Stimulated activated CD8-positive, alpha-beta memory T cell treated with anti-CD3 and anti-CD28 coated beads, Interleukin-7, amount 100 ng/mL, for 48 hours (primary cell): ENCODE data around the gene TTYH2.
"Not testable (repeated sequence)": the region's sequence is repeated elsewhere in the genome, so short reads cannot be mapped to it uniquely, and the experiment has no call there.

Experiments used
- DNase-seq, 2 donors: peaks; one replicate each; pipeline ENCODE4 v3.0.0-alpha.2; 2020; ENCODE audit warnings: low read depth in 1 of 2; ENCODE audit errors: extremely low read depth in 1 of 2

The TTYH2 gene

DNA sequence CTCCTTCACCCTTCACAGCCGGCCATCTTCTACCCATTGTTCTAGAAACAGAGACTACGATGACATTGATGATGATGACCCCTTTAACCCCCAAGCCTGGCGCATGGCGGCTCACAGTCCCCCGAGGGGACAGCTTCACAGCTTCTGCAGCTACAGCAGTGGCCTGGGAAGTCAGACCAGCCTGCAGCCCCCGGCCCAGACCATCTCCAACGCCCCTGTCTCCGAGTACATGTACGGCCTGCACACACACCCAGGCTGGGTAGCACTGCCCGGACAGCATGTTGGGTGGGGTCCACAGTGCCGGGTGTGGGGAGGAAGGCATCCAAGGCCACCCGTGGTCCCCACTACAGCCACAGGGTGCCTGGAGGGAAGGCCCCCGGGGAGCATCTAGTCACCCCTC, 39.7 kb downstream of the TTYH2 start:
- no peak for DNase-seq

DNA sequence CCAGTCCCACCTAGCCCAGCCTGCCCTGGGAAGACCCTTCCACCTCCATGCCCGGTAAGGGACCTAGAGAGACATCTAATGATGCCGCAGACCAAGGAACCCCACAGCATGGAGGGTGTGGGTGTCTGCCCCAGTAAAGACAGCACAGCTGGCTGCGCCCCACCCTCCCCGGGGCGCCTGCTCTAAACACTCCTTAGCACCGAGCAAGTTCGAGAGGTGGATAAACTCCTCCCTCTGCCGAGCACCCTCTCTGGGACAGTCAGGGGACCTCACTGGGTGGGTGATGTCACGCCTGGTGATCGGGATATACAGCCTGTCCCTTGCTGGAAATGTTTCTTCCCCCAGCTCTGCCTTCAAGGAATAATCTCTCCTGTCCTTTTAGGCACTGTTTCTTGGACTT, 43.9 kb downstream of the TTYH2 start:
- DNase-seq: no peak

DNA sequence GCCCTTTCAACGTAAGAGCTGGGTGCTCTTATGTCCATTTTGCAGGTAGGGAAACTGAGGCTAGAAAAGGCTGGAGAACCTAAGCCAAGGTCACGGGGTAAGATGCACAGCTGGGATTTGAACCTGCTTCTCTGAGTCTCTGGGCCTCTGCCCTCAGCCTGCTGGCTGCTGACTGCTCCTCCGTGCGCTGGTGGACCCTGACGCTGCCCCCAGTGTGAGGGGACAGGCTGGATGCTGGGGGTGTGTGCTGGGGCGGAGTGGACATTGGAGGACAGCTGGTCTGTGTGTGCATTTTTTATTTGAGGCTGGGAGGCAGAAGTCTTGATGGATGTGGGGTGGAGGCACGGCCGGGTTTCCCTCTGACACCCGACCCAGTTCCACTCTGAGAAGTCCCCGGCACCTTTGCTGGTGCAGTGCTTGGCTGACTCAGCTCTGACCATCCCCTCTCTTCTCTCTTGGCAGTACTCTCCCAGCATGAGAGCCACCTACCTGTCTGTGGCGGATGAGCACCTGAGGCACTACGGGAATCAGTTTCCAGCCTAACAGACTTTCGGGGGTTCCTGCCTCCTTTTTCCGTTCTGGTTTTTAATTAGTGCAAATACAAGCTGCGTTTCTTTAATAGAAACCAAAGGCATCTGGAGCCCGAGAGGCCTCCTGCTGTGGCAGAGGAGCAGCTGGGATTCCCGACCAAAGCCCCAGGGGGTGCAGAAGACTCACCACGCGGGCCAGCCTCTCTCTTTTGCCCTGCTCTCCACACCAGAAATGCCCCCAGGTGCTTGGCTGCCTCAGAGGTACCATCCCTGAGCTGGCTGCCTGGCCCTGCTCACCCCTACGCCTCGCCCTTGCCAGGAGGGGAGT, 46.5 kb downstream of the TTYH2 start:
- no peak for DNase-seq

DNA sequence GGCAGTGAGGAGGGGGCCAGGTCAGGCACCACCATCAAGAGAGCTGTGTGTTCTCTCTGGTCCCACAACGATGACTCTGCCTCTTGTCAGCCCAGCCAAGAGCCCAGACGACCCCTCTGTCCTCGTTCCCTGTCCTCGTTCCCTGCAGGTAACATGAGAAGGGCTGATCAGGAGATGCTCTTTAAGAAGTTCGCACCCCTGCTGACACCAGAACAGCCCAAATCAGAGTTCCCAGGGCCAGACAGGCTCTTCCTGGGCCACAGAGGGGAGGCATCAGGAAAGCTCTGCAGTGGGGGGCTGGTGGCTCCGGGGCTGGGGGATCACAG, 47.1 kb downstream of the TTYH2 start:
- DNase-seq: no peak

DNA sequence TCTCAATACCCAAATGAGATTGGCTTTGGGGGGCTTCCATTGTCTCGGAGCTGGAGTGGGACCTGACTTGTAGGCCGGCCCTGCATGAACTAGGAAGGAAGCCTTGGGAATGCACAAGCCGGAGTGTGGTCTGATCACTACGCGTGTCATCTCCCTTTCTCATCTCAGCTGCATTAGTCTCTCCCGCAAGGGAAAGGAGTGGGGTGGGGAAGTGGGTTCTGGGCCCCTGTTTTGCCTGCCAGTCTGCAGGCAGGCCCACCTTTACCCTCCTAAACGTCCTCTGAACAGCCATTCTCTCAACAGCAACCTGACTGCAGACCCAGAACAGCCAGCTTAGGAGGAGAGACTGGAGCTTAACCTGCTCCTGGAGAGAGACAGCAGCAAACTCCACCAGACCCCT, 49.2 kb downstream of the TTYH2 start:
- DNase-seq: no peak

DNA sequence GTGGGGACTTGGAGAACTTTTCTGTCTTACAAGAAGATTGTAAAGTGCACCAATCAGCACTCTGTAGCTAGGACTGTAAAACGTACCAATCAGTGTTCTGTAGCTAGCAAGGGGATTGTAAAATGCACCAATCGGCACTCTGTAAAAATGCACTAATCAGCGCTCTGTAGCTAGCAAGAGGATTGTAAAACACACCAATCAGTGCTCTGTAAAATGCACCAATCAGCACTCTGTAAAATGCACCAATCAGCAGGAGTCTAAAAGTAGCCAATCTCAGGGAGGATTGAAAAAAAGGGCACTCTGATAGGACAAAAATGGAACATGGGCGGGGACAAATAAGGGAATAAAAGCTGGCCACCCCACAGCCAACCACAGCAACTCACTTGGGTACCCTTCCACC, 53.7 kb downstream of the TTYH2 start:
- not testable (repeated sequence) for DNase-seq

DNA sequence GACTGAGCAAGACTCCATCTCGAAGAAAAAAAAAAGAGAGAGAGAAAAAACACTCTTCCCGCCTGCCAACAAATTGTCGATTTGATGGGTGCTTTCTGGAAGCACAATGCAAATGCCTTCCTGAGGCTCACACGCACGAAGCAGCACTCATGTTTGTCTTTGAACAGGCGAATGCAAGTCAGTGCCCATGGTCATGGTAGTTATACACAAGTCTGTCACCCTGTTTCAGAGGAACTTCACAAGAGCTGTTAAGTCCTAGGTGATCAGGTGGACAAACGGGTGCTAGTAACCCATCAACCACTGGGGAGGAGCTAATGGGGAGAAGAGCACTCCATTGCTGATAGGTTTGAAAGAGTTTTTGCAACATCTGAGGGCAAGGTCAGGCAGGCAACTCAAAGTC, 54.2 kb downstream of the TTYH2 start:
- no peak for DNase-seq

DNA sequence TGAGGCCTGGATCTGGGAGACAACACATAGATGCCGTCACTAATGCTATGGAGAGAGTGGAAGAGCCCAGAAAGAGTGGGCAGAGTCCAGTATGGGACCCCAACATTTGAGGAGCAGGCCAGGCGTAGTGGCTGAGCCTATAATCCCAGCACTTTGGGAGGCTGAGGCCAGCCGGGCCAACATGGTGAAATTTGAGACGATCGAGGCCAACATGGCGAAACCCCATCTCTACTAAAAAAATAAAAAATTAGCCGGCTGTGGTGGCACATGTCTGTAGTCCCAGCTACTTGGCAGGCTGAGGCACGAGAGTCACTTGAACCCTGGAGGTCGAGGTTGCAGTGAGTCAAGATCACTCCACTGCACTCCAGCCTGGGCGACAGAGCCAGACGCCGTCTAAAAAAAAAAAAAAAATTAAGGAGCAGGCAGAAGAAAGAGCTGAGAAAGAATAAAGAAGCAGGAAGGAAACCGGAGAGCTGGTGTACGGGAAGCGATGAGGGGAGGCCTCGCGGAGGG, 54.7 kb downstream of the TTYH2 start:
- no peak for DNase-seq

DNA sequence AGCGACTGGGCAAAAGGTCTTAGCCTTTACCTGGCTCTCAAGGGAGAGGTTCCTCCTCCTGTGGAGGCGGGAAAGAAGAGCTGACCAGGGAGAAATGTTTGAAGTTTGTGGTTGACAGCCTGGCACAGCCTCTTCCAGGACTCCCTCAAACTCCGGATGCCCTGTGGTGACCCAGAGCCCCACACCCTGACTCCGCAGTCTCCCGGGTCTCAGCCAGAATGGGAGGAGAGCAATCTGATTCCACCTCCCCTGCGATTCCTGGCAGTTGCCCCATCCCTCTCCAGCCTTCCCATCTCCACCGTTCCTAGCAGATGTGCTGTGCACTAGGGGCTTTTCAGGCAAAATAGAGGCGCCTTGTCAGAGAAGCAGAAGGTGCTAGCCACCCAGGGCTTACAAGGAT, 55.2 kb downstream of the TTYH2 start:
- DNase-seq: no peak

DNA sequence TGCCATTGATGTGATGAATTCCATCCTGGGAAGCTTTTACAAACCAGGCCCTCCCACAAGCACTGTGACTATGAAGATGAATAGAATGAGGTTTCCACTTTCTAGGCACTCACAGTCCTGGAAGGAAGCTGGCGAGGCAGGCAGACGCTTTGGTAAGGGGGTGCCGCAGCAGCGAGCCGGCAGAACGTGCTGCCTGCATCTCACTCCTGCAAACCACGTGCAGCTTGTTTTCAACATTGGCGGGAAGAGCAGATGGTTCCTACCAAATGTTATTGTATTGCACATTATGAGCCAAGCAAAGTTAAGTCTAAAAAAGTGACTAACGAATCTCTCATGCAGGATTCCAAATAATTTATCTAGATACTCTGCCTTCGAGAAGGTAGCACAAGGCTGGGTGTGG, 57.0 kb downstream of the TTYH2 start:
- DNase-seq: no peak

DNA sequence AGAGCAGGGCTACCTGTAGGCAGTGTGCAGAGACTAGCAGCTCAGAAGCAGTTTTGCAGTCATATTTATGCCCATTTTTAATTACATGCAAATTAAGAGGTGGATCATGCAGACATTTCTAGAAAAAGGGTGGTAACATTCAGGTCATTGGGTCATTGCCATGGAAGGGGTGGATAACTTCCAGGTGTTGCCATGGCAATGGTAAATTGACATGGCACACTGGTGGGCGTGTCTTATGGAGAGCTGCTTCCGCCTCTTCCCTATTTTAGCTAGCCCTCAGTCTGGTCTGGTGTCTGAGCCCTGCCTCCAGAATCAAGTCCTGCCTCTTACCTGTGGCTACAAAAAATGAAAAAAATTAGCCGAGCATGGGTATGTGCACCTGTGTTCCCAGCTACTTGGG, 57.9 kb downstream of the TTYH2 start:
- DNase-seq: no peak

DNA sequence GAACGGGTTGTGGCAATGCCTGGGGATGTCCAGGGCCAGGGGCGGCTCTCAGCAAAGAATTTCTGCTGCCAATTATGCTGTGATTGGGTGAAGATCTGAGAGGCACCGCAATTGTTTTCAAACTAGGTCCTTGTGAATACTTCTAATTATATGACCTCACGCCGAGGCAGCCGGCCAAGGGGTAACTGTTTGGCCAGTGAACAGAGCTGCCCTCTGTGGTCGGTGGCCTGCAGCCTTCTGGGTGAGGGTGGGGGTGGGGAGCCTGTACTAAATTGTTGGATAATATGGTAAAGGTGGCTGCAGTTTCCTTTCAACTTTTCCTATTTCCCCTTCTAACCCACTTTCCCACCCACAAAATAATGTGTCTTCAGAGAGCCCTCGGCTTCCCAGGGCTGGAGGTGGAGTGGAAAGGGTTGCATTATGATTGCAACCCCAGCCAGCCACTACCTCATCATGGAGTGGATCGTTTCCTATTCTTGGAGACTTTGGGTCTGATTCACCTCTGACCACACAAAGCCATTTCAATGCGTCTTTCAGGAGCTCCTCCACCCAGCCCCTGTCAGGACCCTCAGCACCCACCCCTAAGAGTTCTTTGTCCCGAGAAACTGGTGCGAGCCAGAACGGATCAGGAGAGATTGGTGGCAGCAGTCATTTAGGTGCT, 58.7 kb downstream of the TTYH2 start:
- no peak for DNase-seq

DNA sequence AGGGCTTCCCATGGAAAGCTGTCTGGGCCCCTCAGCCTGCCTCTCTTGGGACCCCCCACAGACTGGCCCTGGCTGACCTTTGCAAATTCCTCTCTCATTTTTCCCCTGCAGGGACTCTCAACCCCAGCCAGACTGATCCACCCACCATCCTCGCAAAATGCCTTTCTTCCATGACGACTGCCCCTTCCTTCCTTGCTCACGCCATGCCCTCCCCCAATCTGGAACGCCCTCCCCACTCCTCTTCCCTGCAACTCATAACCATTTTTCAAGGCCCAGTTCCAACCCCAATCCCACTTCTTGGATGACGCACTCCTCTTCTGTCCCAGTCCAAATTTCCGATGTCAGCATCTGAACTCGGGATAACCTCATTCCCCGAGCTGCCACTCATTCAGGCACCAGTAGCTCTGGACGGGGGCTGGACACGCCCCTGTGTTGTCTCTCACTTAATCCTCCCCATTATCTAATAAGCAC, 59.4 kb downstream of the TTYH2 start:
- DNase-seq: no peak

DNA sequence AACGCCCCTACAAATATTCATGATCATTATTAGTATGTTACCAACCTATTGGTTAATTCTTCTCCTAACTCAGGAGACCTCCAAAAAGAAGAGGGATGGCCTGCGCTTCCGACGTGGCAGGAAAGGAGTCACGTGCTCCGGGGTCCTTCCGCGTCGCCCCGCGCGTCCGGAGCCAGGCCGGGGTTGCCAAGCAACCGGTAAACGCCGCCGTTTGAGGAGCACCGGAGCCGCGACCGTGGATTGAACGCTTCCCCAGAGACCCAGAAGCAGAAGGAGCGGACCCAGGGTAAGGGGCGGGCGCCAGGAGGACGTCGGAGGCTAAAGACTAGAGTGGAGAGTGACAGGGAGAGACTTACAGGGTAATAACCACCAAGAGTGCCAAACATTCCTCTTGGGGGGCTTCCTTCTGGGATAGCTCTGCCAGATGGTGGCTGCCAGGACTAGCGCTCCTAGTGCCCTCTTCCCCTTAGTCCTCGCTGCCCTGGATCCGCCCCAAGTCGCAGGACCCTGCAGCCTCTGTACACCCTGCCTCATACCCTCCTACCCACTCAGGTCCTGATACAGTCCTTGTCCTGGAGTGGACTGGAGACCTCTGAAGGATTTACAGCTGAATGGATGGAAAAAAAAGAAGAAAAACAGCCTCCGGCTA, 60.8 kb downstream of the TTYH2 start, which contains the start of gene DNAI2:
DNAI2 (plus strand) TSS at position 175 of the 649 bp plus-strand sequence. CDS start 7,584 bp downstream, outside the sequence.
- DNase-seq: no peak

DNA sequence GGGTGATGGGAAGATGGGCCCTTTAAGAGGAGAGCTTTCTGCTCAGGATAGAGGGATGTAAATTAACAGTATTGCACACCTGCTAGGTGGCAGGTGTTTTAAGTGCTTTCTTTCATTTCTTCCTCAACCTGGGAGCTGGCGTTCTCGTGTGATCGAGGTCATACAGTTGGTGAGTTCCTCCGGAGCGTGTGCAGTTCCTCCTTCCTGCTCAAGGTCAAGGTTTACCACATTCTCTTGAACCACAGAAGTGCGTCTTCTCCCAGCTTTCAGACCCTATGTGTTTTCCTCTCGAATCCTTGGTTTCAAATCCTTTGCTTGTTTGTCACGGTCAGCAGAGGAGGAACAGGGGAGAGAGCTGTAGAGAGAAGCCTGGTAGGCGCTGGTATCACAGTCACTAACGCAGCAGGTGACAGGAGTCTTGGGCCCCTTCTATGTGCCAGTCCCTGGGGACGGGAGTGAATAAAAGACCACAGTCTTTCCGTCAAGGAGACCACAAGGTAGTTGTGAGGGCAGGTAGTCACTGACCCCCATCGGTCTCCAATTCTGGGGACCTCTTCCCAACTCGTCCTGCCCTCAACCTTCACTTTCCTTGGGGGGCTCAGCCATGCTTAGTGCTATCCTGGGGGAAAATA, 61.5 kb downstream of the TTYH2 start:
- DNase-seq: no peak

DNA sequence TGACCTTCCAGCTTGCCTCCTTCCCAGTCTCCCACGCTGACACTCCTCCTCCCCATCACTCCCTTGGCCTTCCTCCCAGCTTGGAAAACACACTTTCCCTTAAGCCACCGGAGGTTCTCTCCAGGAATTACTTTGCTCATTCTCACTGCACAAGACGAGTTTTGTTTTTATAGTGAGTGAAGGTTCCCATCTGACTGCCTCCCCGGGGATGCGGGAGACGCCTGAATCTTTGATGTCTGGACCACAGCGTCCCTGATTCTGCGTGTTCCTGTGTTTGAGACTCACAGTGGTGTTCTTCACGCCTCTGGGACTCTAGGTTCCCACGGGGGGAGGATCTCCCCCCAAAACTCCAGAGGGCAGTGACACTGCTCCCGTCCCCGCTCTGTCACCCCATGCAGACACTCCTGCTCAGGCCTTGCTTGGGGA, 62.7 kb downstream of the TTYH2 start:
- no peak for DNase-seq

DNA sequence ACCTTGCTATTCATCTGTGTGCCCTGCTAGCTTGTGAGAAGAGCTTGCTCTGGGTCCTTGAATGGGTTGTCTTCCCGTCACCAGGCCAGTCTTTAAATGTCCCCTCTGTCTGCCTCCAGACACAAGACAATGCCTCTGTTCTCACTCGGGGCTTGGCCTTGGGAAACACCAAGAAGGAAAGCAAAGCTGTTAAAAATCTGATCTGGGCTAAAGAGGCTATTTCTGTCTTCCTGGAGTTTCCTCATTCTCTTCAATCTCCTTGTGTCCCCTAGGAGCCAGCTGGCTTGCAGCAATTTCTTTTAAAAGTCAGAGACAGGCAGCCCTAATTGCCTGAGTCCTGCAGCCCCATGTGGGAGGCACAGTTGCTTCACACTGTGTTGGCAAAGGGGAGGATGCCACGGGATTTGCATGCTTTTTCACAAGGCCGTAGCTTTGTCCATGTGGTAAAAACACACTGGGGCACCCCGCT, 63.2 kb downstream of the TTYH2 start:
- no peak for DNase-seq

DNA sequence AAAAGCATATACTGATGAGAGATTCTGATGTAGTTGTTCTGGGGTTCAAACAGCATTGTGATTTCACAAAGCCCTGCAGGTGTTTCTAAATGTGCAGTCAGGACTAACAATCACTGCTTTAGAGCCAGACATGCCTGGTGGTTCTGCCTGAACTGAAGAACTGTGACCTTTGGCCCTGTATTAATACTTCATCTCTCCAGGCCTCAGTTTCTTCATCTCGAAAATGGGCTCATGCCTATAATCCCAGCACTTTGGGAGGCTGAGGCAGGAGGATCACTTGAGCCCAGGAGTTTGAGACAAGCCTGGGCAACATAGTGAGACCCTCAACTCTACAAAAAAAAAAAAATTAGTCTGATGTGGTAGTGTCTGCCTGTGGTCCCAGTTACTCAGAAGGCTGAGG, 64.6 kb downstream of the TTYH2 start:
- no peak for DNase-seq

DNA sequence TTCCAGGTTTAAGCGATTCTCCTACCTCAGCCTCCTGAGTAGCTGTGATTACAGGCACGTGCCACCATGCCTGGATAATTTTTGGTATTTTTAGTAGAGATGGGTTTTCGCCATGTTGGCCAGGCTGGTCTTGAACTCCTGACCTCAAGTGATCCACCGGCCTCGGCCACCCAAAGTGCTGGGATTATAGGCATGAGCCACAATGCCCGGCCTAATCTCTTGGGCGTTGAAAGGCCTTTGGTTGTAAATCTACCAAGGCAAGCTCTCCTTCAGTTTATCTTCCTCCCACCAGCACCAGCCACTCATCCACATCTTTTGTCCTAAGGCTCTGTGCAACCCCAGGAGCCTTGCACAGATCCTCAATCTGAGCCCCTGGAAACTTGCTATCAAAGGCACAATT, 66.2 kb downstream of the TTYH2 start:
- not testable (repeated sequence) for DNase-seq

DNA sequence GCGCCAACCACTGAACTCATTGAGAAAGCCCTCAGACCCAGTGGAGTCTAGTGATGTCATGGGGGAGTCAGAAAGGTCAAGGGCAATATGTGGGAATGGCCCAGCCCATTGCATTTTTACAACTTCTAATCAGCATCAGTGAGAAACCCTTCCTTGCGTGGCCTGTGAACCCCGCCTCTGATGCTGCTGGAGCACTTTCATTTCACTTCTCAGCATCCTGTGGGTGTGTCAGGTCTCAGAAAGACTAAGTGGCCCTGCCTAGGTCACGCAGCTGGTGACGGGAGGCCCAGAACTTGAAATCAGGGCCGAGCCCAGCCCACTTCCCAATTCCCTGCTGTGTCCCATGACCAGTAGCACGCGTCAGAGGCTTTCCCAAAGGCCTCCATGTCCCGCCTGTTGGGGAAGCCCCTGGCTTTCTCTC, 66.7 kb downstream of the TTYH2 start:
- peak in 1 of 2 donors; percentile 65 for DNase-seq

DNA sequence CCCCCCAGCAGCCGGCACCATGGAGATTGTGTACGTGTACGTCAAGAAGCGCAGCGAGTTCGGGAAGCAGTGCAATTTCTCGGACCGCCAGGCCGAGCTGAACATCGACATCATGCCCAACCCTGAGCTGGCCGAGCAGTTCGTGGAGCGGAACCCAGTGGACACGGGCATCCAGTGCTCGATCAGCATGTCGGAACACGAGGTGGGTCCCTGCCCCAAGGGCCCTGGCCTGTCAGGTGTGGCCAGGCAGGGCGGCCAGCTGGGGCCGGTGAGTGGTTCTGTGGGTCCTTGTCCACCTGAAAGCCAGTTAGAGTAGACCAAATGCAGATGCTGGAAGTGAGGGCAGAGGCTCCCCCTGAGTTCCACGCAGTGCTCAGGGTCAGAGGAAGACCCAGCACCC, 68.4 kb downstream of the TTYH2 start:
- DNase-seq: no peak
